ENCODE results near the gene HSPB6. TPM values are rescaled to one million over a fixed set of nuclear protein-coding genes. Genes with fewer than 3 reads are reported as not detected.

The HSPB6 gene
- total and polyA plus RNA-seq, 2 of the 8 experiments (the other 6 are each of a cell fraction or from before 2014, with no cell fraction given), result 0.91 TPM; not detected in 1

- TF ChIP-seq CTCF (IDR thresholded peaks at IDR 0.05; ENCODE audit: control extremely low read depth in 1 of 3, insufficient read depth in 1 of 3, low read depth in 1 of 3, low read length in 3 of 3) (no peak), TAF1 (IDR thresholded peaks at IDR 0.05; ENCODE audit: low read depth, low read length) (no peak), NRF1 (IDR thresholded peaks at IDR 0.05; ENCODE audit: low read depth, low read length) (no peak), TEAD4 (IDR thresholded peaks at IDR 0.05; ENCODE audit: low read depth, low read length) (no peak), GABPA (IDR thresholded peaks at IDR 0.05; ENCODE audit: borderline replicate concordance, insufficient read depth, low read length) (no peak), CBX8 (IDR thresholded peaks at IDR 0.05; ENCODE audit: borderline replicate concordance, low read depth, low read length) (no peak), USF2 (IDR thresholded peaks at IDR 0.05; ENCODE audit: low read length) (no peak)
Measured at GRCh38 chr19:35791814-35792279, 35.0 kb upstream of the HSPB6 start (continued).

All from H1 (cell line).